ENCODE results near the gene RASSF5.

RASSF5 gene

GRCh38 chr1:206554211-206554610 lies 46.9 kb downstream of the RASSF5 start:
- no peak for DNase-seq

GRCh38 chr1:206554701-206555472 lies 47.6 kb downstream of the RASSF5 start:
- no peak for DNase-seq

GRCh38 chr1:206555473-206555935 lies 48.2 kb downstream of the RASSF5 start:
- peak; percentile 73 for DNase-seq

- DNase-seq: peak; percentile 56
Measured at GRCh38 chr1:206556047-206556749, 48.9 kb downstream of the RASSF5 start.

GRCh38 chr1:206556750-206557635 lies 49.7 kb downstream of the RASSF5 start:
- peak; percentile 93 for DNase-seq

- DNase-seq: peak; percentile 51
Measured at GRCh38 chr1:206557636-206558473, 50.5 kb downstream of the RASSF5 start.

GRCh38 chr1:206558794-206559671 lies 51.7 kb downstream of the RASSF5 start:
- DNase-seq: no peak

- DNase-seq: peak; percentile 64
Measured at GRCh38 chr1:206559672-206559995, 52.3 kb downstream of the RASSF5 start.

- DNase-seq: peak; percentile 65
Measured at GRCh38 chr1:206560007-206560716, 52.8 kb downstream of the RASSF5 start.

GRCh38 chr1:206563367-206564207 lies 56.3 kb downstream of the RASSF5 start:
- no peak for DNase-seq

- DNase-seq: no peak
Measured at GRCh38 chr1:206565995-206566394, 58.7 kb downstream of the RASSF5 start.

GRCh38 chr1:206566999-206567398 lies 59.7 kb downstream of the RASSF5 start:
- no peak for DNase-seq

GRCh38 chr1:206568256-206568655 lies 60.9 kb downstream of the RASSF5 start:
- DNase-seq: peak; percentile 72

- DNase-seq: no peak
Measured at GRCh38 chr1:206568779-206569352, 61.5 kb downstream of the RASSF5 start.

GRCh38 chr1:206569556-206569955 lies 62.2 kb downstream of the RASSF5 start:
- no peak for DNase-seq

GRCh38 chr1:206570529-206570928 lies 63.2 kb downstream of the RASSF5 start:
- no peak for DNase-seq

GRCh38 chr1:206572835-206573234 lies 65.5 kb downstream of the RASSF5 start:
- no peak for DNase-seq

- DNase-seq: no peak
Measured at GRCh38 chr1:206573319-206573718, 66.0 kb downstream of the RASSF5 start.

- DNase-seq: no peak
Measured at GRCh38 chr1:206573762-206574161, 66.4 kb downstream of the RASSF5 start.

Data from stimulated activated CD8-positive, alpha-beta memory T cell treated with anti-CD3 and anti-CD28 coated beads, Interleukin-4, amount 100 ng/mL, for 48 hours (primary cell).